Chondrocyte (in vitro differentiated cells): ENCODE measurements around the gene TRAPPC2L. TPM values are rescaled to one million over a fixed set of nuclear protein-coding genes. Genes with fewer than 3 reads are reported as not detected.

Experiments used
- DNase-seq: peaks from one replicate; pipeline ENCODE4 v3.0.0; 2021; ENCODE audit warnings: mixed read lengths, low spot score
- H3K27ac Mint-ChIP-seq: one replicate; pipeline ENCODE4 v1.8.0; 2021; ENCODE audit warnings: mild to moderate bottlenecking, moderate library complexity, mixed read lengths; ENCODE audit not compliant: unreplicated experiment
- H3K27me3 Mint-ChIP-seq: 2 replicates; pipeline ENCODE4 v1.8.0; 2021; ENCODE audit warnings: low read depth, mixed read lengths
- H3K36me3 Mint-ChIP-seq: 2 replicates; pipeline ENCODE4 v1.8.0; 2021; ENCODE audit warnings: low read depth, mixed read lengths
- H3K4me1 Mint-ChIP-seq: 2 replicates; pipeline ENCODE4 v1.8.0; 2021; ENCODE audit warnings: low read depth, mild to moderate bottlenecking, mixed read lengths
- H3K4me3 Mint-ChIP-seq: one replicate; pipeline ENCODE4 v1.8.0; 2021; ENCODE audit warnings: mild to moderate bottlenecking, moderate library complexity, mixed read lengths; ENCODE audit not compliant: unreplicated experiment
- H3K9me3 Mint-ChIP-seq: 2 replicates; pipeline ENCODE4 v1.8.0; 2021; ENCODE audit warnings: low read depth, mixed read lengths
- total RNA-seq: library from RNA; stranded (reverse); gene quantifications from 3 replicates; pipeline ENCODE4 v1.2.1, GENCODE V29; 2021
- TF ChIP-seq, protein P1 (sequence below): fragments of 200-600 bp; sonication (generic); IDR thresholded peaks from 2 replicates; pipeline ENCODE4 v1.5.0; 2021; ENCODE audit warnings: antibody characterized with exemption, mild to moderate bottlenecking, moderate library complexity

Gene TRAPPC2L
- total RNA-seq, 1 donor from 2014 or later: 52.5 TPM

GRCh38 chr16:88906020-88906419, 49.1 kb downstream of the TRAPPC2L start:
- DNase-seq: no peak
- Mint-ChIP-seq H3K27ac (no peak overlapping the region), H3K4me1 (peaks cover 10% of the 10 kb centered on the region), H3K36me3 (no peaks in the 10 kb centered on the region), H3K4me3 (no peak overlapping the region), H3K9me3 (no peaks in the 10 kb centered on the region), H3K27me3 (peaks cover 12% of the 10 kb centered on the region)
- TF ChIP-seq, protein P1, sequence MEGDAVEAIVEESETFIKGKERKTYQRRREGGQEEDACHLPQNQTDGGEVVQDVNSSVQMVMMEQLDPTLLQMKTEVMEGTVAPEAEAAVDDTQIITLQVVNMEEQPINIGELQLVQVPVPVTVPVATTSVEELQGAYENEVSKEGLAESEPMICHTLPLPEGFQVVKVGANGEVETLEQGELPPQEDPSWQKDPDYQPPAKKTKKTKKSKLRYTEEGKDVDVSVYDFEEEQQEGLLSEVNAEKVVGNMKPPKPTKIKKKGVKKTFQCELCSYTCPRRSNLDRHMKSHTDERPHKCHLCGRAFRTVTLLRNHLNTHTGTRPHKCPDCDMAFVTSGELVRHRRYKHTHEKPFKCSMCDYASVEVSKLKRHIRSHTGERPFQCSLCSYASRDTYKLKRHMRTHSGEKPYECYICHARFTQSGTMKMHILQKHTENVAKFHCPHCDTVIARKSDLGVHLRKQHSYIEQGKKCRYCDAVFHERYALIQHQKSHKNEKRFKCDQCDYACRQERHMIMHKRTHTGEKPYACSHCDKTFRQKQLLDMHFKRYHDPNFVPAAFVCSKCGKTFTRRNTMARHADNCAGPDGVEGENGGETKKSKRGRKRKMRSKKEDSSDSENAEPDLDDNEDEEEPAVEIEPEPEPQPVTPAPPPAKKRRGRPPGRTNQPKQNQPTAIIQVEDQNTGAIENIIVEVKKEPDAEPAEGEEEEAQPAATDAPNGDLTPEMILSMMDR: no peak

GRCh38 chr16:88906535-88907105, 49.7 kb downstream of the TRAPPC2L start:
- no peak for DNase-seq
- Mint-ChIP-seq H3K4me3 (no peak overlapping the region), H3K36me3 (no peaks in the 10 kb centered on the region), H3K27me3 (peaks cover 12% of the 10 kb centered on the region), H3K27ac (no peak overlapping the region), H3K9me3 (no peaks in the 10 kb centered on the region), H3K4me1 (peaks cover 10% of the 10 kb centered on the region)
- TF ChIP-seq, protein P1: peak; percentile 13

DNA sequence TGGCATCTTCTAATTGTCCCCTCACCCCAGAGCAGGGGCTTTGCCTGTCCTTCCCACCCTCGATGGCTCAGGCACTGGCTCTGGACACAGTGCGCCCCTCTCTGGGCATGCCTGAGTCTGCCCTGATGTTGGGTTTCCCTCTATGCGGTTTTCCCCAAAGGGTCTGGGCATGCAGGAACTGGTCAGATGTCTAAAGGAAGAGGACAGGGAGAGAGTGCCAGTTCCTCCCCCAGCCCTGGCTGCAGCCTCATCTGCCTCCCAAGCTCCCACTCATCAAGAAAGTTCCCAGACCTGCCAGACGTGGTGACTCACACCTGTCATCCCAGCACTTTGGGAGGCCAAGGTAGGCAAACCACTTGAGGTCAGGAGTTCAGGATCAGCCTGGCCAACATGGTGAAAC, 50.8 kb downstream of the TRAPPC2L start:
- no peaks in the 10 kb centered on the region for H3K9me3 Mint-ChIP-seq
- no peak for DNase-seq
- H3K4me3 Mint-ChIP-seq: no peak overlapping the region
- TF ChIP-seq, protein P1: no peak
- H3K27ac Mint-ChIP-seq: no peak overlapping the region
- H3K36me3 Mint-ChIP-seq: no peaks in the 10 kb centered on the region
- H3K27me3 Mint-ChIP-seq: peaks cover 15% of the 10 kb centered on the region
- peaks cover 10% of the 10 kb centered on the region for H3K4me1 Mint-ChIP-seq

GRCh38 chr16:88908307-88908706, 51.4 kb downstream of the TRAPPC2L start:
- no peak overlapping the region for H3K4me3 Mint-ChIP-seq

GRCh38 chr16:88909431-88910210, 52.7 kb downstream of the TRAPPC2L start:
- Mint-ChIP-seq H3K4me1 (peaks cover 17% of the 10 kb centered on the region), H3K36me3 (no peaks in the 10 kb centered on the region)

More at GRCh38 chr16:88908307-88908706, 51.4 kb downstream of the TRAPPC2L start:
- Mint-ChIP-seq H3K27me3 (peaks cover 11% of the 10 kb centered on the region), H3K36me3 (no peaks in the 10 kb centered on the region), H3K27ac (no peak overlapping the region), H3K4me1 (peaks cover 10% of the 10 kb centered on the region), H3K9me3 (no peaks in the 10 kb centered on the region)
- DNase-seq: no peak
- TF ChIP-seq, protein P1: no peak

More at GRCh38 chr16:88909431-88910210, 52.7 kb downstream of the TRAPPC2L start:
- DNase-seq: no peak
- TF ChIP-seq, protein P1: no peak
- H3K27me3 Mint-ChIP-seq: peaks cover 9% of the 10 kb centered on the region
- no peak overlapping the region for H3K27ac Mint-ChIP-seq
- H3K9me3 Mint-ChIP-seq: no peaks in the 10 kb centered on the region
- no peak overlapping the region for H3K4me3 Mint-ChIP-seq
